ENCODE measurements around the gene NMNAT3.
"Not testable (repeated sequence)": the region's sequence is repeated elsewhere in the genome, so short reads cannot be mapped to it uniquely, and the experiment has no call there.

The NMNAT3 gene

GRCh38 chr3:139585820-139586219 is 92.0 kb downstream of the NMNAT3 start:
- Histone ChIP-seq H3K9ac (ENCODE audit: low read depth, low read length) (no peak overlapping the region), H3K4me3 (ENCODE audit: low read depth in 1 of 2, low read length in 2 of 2) (no peak overlapping the region), H3K36me3 (ENCODE audit: insufficient read depth, low read length) (no peaks in the 10 kb centered on the region), H3K27ac (ENCODE audit: low read length) (no peak overlapping the region), H2AFZ (ENCODE audit: low read depth, low read length) (no peak overlapping the region), H3K27me3 (ENCODE audit: insufficient read depth, low read length, poor library complexity) (peaks cover 10% of the 10 kb centered on the region), H3K79me2 (ENCODE audit: insufficient read depth, low read length) (no peaks in the 10 kb centered on the region), H3K4me1 (ENCODE audit: insufficient read depth, low read length) (no peaks in the 10 kb centered on the region), H3K9me3 (ENCODE audit: insufficient read depth, low read length, severe bottlenecking) (no peaks in the 10 kb centered on the region), H3K4me2 (ENCODE audit: insufficient read depth, low read length) (no peak overlapping the region), H4K20me1 (ENCODE audit: insufficient read depth, low read length) (no peaks in the 10 kb centered on the region)
- no peak for DNase-seq
- ATAC-seq (ENCODE audit: insufficient read depth, low read depth), result no peak
- no peak for TF ChIP-seq CTCF (IDR thresholded peaks at IDR 0.05; ENCODE audit: borderline replicate concordance, extremely low read depth, low read length, poor library complexity, severe bottlenecking)
- TF ChIP-seq EZH2 (IDR thresholded peaks at IDR 0.05; ENCODE audit: borderline replicate concordance, low read depth, low read length, severe bottlenecking), result no peak

- not testable (repeated sequence) for H3K4me1 ChIP-seq (ENCODE audit: insufficient read depth, low read length); H3K27me3 ChIP-seq (ENCODE audit: insufficient read depth, low read length, poor library complexity); H2AFZ ChIP-seq (ENCODE audit: low read depth, low read length); H3K4me3 ChIP-seq (ENCODE audit: low read depth in 1 of 2, low read length in 2 of 2); H3K27ac ChIP-seq (ENCODE audit: low read length); H3K4me2 ChIP-seq (ENCODE audit: insufficient read depth, low read length); H3K36me3 ChIP-seq (ENCODE audit: insufficient read depth, low read length); H3K9ac ChIP-seq (ENCODE audit: low read depth, low read length); H3K9me3 ChIP-seq (ENCODE audit: insufficient read depth, low read length, severe bottlenecking); DNase-seq; ATAC-seq (ENCODE audit: insufficient read depth, low read depth); H3K79me2 ChIP-seq (ENCODE audit: insufficient read depth, low read length); H4K20me1 ChIP-seq (ENCODE audit: insufficient read depth, low read length)
Measured at GRCh38 chr3:139583651-139584050, 94.1 kb downstream of the NMNAT3 start.

GRCh38 chr3:139578783-139579182 is 99.0 kb downstream of the NMNAT3 start:
- H3K27ac ChIP-seq (ENCODE audit: low read length), result no peak overlapping the region
- H3K79me2 ChIP-seq (ENCODE audit: insufficient read depth, low read length), result no peaks in the 10 kb centered on the region
- ATAC-seq (ENCODE audit: insufficient read depth, low read depth), result no peak
- no peaks in the 10 kb centered on the region for H3K27me3 ChIP-seq (ENCODE audit: insufficient read depth, low read length, poor library complexity)
- no peak overlapping the region for H3K4me2 ChIP-seq (ENCODE audit: insufficient read depth, low read length)
- H3K4me3 ChIP-seq (ENCODE audit: low read depth in 1 of 2, low read length in 2 of 2), result no peak overlapping the region
- no peak for DNase-seq
- TF ChIP-seq EZH2 (IDR thresholded peaks at IDR 0.05; ENCODE audit: borderline replicate concordance, low read depth, low read length, severe bottlenecking) (no peak), CTCF (IDR thresholded peaks at IDR 0.05; ENCODE audit: borderline replicate concordance, extremely low read depth, low read length, poor library complexity, severe bottlenecking) (no peak)
- no peaks in the 10 kb centered on the region for H3K36me3 ChIP-seq (ENCODE audit: insufficient read depth, low read length)
- H3K9ac ChIP-seq (ENCODE audit: low read depth, low read length), result no peak overlapping the region
- no peaks in the 10 kb centered on the region for H3K4me1 ChIP-seq (ENCODE audit: insufficient read depth, low read length)
- H2AFZ ChIP-seq (ENCODE audit: low read depth, low read length), result no peak overlapping the region
- H3K9me3 ChIP-seq (ENCODE audit: insufficient read depth, low read length, severe bottlenecking), result no peaks in the 10 kb centered on the region
- no peaks in the 10 kb centered on the region for H4K20me1 ChIP-seq (ENCODE audit: insufficient read depth, low read length)

- ATAC-seq (ENCODE audit: insufficient read depth, low read depth), result no peak
- no peak overlapping the region for H3K4me3 ChIP-seq (ENCODE audit: low read depth in 1 of 2, low read length in 2 of 2)
- H3K79me2 ChIP-seq (ENCODE audit: insufficient read depth, low read length), result no peaks in the 10 kb centered on the region
- TF ChIP-seq CTCF (IDR thresholded peaks at IDR 0.05; ENCODE audit: borderline replicate concordance, extremely low read depth, low read length, poor library complexity, severe bottlenecking) (no peak), EZH2 (IDR thresholded peaks at IDR 0.05; ENCODE audit: borderline replicate concordance, low read depth, low read length, severe bottlenecking) (no peak)
- no peaks in the 10 kb centered on the region for H3K36me3 ChIP-seq (ENCODE audit: insufficient read depth, low read length)
- no peaks in the 10 kb centered on the region for H3K27me3 ChIP-seq (ENCODE audit: insufficient read depth, low read length, poor library complexity)
- no peak overlapping the region for H3K27ac ChIP-seq (ENCODE audit: low read length)
- no peak for DNase-seq
- no peak overlapping the region for H3K9ac ChIP-seq (ENCODE audit: low read depth, low read length)
- H3K9me3 ChIP-seq (ENCODE audit: insufficient read depth, low read length, severe bottlenecking), result no peaks in the 10 kb centered on the region
- no peaks in the 10 kb centered on the region for H4K20me1 ChIP-seq (ENCODE audit: insufficient read depth, low read length)
- H3K4me2 ChIP-seq (ENCODE audit: insufficient read depth, low read length), result no peak overlapping the region
- no peaks in the 10 kb centered on the region for H3K4me1 ChIP-seq (ENCODE audit: insufficient read depth, low read length)
- H2AFZ ChIP-seq (ENCODE audit: low read depth, low read length), result no peak overlapping the region
Measured at GRCh38 chr3:139577909-139578308, 99.9 kb downstream of the NMNAT3 start.

Data from DND-41 (cell line).